ENCODE data around the gene CYGB.
"Not testable (repeated sequence)": the region's sequence is repeated elsewhere in the genome, so short reads cannot be mapped to it uniquely, and the experiment has no call there.

Gene CYGB

DNA sequence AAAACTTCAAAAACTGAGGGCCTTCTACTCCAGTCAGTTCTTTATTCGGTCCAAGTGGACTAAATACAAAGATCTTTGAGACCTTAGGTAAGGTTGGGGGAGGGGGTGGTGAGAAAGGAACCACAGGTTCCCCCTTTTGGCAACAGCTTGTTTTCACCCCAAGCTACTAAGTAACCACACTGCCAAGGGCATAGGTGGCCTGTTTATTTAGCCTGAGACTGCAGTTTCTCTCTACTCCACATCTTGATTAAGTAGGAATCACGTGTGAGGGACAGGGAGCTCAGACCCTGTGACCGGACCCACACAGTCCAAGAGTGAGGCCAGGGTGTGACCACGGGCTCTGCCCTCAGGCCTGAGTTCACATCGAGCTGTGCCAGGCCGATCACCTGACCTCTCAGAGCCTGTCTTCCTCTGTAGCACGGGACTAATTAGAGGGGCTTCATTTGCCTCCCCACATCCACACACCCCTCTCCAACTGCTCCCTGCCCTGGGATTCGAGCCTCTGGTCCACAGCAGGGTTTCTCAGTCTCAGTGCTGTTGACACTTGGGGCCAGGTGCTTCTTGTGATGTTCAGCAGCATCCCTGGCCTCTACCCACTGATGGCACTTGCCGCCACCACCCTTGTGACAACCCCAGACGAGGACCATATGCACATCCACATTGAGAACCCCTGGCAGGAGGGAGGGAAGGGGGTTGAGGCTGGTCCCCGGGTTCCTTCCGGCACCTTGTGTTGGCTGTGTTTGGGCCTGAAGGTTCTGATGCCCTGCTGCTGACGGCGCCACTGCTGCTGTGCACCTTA is 30.3 kb upstream of the CYGB start:
- DNase-seq = peak in 1 of 5 experiments; percentile 23

DNA sequence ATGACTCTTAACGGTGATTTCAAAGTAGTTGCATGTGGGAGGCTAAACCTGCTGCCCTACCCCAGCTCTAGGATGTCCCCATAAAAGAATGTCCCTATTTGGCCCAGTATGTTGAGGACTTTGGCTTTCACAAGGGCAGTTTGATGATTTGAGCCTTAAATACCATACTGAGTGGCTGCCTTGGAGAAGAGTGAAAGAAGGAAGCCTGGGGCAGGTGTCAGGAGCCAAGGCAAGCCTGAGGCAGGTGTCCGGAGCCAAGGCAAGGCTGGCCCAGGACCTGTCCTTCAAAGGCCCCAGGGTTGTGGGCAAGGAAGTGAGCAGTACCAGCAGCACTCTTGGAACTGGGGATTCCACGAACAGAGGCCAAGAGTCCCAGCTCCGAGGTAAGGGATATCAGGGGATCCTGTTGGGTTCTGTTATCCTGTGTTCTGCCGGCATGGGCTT is 29.5 kb upstream of the CYGB start:
- DNase-seq = no peak

DNA sequence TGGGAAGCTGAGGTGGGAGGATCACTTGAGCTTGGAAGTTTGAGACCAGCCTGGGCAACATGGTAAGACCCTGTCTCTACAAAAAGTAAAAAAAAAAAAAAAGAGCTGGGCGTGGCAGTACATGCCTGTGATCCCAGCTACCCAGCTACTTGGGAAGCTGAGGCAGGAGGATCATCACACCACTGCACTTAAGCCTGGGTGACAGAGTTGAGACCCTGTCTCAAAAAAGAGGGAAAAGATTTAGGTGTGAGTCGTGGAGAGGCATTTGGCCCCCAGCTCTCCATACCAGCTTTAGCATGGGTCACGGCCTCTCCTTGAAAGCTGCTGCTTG is 29.1 kb upstream of the CYGB start:
- no peak for DNase-seq

DNA sequence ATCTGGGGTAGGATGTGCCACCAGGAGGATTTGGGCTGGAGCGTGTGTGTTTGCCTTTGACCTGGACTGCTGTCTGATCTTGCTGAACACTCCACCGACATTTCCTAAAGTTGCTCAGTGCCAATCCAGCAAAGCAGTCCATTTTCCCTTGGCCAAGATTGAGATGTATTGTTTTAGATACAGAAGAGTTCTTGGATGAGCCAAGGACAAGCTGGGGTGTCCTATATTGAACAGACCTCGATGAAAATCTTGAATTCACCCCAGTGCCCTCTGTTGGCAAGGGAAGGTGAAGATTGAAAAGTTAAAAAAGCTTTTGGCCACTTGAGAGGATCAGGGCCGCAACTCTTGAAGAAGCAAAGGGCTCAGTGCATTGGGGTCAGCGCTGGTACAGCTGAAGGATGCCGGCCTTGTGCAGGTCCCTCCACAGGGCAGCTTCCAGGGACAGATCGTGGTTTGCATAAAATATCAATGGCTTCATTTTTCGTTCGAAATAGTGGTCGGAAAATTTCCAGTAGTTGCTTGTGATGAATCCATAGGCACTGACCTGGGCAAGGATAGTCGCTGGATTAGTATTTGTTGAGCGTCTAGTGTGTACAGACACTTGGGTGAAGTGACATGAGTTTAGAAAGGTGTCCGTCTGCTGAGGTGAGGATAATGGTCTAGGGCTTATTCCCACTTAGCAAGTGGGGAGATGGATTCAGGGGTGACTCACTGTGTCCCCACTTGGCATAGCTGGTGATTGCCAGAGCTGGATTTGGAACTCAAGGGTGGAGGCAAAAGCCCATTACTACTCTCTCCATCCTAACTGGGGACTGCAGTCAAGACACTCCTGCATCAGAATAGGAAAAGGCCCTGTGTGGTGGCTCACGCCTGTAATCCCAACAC is 28.5 kb upstream of the CYGB start:
- DNase-seq = no peak

DNA sequence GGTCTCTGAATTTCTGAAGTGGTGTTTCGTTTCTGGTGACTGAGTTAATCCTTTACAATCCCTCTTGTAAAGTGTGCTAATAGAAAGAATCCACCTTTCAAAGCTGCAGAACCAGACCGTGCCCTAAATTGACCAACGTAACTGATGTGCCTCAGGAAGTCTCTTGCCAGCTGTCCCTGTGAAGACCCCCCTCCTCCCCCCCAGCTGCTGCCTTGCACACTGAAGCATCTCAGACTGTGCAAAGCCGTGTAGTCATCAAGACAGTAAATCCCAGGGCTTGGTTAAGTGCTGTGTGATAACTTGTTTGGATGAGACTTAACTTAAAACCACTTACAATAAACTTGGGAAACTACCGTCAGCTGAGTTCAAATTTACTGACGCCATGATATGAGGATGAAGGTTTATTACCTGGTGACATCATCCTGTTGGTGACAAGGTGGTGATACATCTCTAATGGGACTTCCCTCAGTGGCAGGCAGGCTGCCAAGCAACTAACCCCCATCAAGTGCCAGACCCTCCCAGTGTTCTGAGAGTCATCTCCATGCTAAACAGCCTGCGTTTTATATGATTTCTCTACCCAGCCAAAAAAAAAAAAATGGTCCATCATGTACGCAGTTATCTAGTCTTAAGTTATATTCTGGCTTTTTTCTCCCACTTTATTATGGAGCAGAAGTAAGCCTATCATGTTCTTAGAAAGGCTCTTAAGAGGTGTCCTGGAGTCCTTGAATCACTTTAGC is 27.6 kb upstream of the CYGB start:
- DNase-seq = peak in 1 of 5 experiments; percentile 32

DNA sequence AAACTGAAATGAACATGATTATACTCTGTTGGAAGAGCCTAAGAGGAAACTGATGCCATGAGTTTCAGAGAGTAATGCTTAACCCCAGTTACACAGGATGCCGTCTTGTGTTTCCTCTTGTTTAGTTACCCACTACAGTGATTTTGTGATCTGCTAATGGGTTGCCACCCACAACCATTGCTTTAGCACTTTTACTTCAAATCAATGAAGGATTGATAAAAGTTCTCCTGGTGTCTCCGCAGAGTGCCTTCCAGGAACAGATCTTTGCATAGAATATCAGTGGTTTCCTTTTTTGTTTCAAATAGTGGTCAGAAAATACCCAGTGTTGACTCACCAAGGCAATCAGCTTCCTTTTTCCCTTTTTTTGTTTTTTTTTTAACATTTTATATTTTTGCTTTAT is 25.9 kb upstream of the CYGB start:
- peak in 1 of 5 experiments; percentile 37 for DNase-seq

DNA sequence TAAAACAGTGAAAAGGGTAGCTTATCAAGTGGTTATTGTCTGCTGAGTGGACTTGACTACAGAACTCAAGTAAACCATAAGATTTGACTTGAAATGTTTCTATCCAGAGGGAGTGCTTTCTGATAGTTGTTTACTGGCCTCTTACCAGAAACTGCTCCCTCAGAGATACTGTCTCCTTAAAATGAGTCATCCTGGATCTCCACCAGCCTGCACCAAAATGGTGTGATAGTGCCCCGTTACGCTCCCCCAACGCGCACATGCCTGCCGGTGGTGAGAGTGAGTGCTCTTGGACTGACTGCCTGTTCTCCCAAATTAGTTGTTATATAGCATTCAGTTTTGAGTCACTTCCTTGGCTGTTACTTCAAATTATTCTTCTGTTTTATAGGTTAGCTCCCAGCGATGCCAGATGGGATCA is 25.2 kb upstream of the CYGB start:
- peak in 1 of 5 experiments; percentile 50 for DNase-seq

DNA sequence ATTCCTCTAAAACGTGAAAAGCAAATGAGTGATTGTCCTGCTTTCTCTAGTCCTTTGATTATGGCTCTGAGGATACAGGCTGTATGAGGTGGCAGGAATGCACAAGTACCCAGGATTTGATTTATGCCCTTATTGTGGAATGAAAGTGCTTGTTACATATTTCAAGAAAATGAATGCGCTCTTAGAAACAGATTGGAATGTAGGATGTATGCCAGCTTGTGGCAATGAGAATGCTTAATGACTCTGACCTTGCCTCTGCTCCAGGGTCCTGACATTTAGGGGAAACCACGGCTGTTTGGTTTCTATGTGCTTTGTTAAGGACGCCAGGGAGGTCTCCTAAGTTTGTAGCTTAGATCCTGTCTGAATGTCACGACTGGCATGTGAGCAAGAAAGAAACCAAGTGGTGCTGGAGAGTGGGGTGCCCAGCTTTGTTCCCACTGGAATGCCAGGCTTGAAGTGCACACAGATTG is 24.3 kb upstream of the CYGB start:
- DNase-seq = no peak

DNA sequence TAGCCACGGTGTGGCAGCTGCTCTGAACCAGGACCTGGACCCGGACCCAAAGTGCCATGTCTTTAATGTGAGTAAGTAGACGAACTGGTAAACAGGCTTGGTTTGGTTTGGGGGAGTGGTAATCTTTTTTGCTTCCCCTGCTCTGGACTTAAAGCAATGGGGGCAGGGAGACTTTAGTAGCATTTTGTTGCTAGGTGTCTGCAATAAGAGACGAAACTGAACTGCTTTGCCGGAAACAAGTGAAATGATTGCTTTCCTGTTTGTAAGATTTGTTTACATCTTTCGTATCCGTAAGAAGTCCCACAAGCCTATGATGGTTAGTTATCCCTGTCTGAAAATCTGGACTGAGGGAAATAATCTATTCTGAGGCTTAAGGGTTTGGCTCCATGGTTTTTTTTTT is 23.8 kb upstream of the CYGB start:
- DNase-seq = peak in 2 of 5 experiments; percentile 68 to 88

DNA sequence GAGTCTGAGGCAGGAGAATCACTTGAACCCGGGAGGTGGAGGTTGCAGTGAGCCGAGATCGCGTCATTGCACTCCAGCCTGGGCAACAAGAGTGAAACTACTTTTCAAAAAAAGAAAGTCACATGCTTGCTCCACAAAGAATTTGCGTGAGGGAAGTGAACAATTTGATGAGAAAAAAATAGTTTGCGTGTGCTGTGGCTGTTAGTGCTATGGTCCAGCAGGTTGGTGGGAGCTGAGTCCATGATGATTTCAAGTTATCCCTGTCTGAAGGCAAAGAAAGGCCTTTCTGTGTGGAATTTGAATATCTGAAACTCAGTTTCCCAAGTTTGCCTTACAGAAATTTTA is 23.3 kb upstream of the CYGB start:
- peak in 2 of 5 experiments; percentile 33 to 42 for DNase-seq

DNA sequence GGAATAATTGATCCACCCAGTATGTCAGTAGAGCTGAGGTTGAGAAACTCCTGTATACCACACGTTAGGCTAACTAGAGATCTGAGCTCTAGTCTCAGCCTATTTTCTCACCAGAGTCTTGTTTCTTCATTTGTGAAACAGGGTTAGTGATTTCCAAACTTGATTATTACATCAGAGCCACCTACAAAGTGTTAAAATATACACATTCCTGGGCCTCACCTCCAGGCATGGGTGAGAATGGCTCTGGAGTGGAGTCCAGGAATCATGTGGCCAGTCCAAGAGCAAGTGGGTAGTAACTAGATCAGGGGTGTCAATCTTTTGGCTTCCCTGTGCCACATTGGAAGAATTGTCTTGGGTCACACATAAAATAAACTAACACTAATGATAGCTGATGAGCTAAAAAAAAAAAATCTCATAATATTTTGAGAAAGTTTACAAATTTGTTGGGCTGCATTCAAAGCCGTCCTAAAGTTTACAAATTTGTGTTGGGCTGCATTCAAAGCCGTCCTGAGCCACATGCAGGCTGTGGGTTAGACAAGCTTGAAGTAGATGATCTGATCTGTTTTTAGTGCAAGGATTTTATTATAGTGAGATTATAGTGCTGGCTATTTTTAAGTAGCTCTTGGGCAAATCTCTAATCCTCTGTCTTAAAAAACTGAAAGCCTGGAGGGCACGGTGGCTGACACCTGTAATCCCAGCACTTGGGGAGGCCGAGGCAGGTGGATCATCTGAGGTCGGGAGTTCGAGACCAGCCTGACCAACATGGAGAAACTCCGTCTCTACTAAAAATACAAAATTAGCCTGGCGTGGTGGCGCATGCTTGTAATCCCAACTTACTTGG is 22.7 kb upstream of the CYGB start:
- peak in 1 of 5 experiments; percentile 47 for DNase-seq

DNA sequence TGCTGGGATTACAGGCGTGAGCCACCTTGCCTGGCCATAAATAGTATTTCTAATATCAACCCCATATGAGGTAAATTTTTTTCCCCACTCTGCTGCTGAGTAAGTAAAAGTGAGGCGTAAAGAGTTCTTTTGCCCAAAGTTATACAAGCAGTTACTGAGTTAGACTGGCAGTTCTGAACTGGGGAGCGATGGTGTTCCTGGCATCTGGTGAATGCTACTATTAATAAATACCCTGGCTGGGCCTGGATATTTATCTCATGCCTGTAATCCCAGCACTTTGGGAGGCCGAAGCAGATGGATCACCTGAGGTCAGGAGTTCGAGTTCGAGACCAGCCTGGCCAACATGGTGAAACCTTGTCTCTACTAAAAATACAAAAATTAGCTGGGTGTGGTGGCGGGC is 22.0 kb upstream of the CYGB start:
- DNase-seq = not testable (repeated sequence)

DNA sequence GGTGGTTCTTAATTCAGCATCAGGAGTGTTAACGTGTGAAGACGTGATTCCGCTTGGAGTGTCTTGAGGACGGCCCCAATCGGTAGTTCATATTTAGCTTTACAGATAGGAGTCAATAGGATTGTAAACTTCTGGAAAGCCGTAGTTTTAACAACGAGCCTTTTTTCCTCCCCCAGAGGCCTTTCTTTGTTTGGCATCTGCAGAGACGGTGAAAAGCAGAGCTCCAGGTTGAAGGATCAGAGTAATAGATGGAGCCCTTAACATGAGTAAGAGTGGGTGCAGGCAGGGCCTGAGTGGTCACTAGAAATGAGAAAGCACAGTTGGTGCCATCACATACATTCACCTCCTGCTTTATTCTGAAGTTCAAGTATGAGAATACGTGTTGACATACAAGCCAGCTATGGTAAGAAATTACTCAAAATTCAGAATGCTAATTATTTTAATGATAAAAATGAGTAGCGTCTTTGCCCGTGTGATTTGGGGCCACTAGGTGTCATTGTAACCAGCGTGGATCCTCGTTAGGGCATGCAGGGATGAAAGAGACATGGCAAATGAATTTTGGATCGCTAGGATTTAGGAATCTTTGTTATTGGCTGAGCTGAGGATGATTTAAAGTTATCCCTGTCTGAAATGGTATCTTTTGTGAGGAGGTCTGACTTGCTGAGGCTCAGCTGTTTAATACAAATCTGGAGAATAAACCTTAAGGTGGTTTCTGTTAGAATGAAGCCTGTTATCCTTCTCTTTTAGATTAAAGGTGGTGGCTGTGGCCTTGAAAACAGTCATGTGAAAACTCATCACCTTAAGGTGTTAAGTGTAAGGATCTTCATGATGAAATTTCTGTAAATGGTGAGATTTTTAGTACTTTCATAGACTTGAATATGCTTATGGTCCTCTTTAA is 20.9 kb upstream of the CYGB start:
- peak in 1 of 5 experiments; percentile 42 for DNase-seq

DNA sequence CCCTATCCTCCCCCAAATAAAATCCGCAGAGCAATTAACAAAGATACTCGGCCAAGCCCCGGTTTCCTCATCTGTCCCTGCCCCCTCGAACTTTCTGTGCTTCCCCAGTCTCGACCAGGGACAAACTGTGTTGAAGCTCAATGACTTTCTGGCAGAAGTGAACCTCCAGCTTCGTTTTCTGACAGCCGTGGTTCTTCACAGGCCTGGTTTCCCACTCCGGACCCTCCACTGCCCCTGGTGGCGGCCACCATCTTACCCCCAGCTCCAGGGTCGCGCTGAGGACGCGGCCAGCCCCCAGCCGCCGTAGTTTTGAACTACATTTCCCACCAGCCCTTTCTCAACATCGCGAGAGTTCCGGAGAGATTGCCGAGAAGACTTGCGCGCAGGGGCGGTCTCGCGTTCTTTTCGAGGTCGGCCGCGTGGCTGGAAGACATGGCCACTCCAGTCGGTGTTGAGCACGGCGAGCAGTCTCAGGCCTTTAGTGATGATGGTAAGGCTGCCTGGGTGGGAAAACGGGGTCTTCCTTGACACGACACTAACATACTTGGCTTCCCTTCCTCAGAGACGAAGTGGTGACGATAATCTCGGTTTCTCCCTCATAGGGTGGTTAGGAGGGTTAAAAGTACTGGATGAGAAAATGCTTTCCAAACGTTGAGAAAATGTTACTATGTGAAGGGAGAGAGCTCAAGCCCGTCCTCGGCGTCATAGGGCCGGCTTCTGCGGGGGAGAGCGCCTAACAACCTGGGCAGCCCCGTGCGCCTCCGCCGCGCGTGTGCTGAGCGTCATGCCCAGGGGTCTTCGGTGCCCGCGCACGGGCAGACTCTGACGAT is 20.1 kb upstream of the CYGB start:
- DNase-seq = peak; percentile 74 to 96 (median 89)

DNA sequence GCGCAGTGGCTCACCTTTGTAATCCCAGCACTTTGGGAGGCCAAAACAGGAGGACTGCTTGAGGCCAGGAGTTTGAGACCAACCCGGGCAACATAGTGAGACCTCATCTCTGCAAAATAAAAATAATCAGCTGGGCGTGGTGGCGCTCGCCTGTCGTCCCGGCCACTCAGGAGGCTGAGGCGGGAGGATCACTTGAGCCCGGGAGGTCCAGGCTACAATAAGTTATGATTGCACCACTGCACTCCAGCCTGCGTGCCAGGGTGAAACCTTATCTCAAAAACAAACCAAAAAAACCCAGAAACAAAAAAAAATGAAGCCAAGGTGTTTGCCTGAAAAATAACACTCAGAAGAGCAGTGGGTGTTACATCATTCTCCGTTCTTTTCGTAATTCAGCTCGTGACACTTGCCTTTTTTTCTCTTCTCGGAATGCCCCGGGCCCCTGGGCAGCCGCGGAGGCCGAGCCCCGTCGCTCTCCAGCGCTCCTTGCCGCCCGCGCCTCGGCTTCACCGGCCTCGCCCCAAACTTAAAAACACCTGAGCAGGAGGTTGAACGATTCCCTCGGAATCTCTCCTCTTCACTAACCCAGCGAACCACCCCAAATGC is 19.4 kb upstream of the CYGB start:
- peak; percentile 12 to 73 (median 36) for DNase-seq

DNA sequence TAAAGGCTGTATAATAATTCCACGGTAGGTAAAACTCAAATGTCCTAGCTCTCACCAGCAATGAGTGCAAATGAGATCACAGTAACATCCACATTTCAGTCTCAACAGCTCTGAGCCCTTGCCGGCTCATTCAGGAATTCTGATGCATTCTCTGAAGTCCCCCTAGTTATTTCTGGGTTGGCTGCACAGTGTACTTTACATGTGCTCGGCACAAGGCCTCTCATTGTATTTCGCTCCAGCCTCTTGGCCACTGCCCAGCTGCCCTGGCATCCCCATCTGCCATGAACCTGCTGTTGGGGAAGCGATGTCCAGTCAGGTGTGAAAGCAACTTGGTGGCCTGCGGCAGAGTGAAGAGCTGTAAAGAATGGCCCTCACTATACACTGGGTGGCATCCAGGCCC is 16.6 kb upstream of the CYGB start:
- no peak for DNase-seq

DNA sequence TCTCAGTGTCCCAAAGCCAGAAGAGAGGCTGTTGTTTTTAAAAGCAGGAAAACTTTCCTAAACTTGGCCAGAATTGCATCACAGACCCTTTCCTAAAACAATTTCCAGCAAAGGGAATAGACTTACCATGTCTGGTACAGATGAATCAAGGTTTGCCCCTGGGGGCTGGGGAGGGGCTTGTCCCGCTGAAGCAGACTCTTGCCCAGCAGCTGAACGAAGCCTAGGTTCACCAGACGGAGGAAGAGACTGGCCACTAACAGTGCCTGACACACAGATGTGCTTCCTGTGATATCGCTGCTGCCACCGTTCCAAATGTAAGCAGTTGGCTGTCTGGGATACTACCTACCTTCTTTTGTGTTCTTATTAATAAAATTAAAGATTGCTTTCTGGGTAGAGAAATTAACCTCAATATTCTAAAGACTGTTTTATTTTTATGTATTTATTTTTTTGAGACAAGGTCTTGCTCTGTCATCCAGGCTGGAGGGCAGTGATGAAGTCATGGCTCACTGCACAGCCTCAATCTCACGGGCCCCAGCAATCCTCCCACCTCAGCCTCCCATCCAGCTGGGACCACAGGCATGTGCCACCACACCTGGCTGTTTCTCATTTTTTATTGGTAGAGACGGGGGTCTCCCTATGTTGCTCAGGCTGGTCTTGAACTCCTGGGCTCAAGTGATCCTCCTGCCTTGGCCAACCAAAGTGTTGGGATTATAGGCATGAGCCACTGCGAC is 15.8 kb upstream of the CYGB start:
- no peak for DNase-seq

DNA sequence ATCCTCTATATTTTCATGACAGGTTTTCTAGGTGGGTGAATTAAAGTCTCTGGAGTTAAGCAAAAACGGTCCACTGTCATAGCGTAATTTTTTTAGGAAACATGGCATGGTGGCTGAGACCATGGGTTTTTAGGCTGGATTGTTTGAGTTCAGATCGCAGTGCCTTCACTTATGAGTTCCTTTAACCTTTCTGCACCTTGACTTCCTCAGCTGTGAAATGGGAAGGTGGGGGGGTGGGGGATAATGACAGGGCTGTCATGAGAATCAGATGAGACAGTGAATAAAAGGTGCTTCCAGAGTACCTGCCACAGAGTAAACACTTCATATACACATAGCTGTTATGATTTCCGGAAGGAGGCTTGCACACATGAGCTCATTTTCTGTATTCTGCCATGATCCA is 14.2 kb upstream of the CYGB start:
- DNase-seq = no peak
